ENCODE data around the gene SEMA4F. TPM values are rescaled to one million over a fixed set of nuclear protein-coding genes. Genes with fewer than 3 reads are reported as not detected.

The SEMA4F gene
- total RNA-seq, 1 experiment from 2014 or later: 6.6 TPM

- H3K14ac ChIP-seq (ENCODE audit: insufficient read depth, low read length): no peak overlapping the region
- H4K8ac ChIP-seq (replicated peaks; ENCODE audit: insufficient read length, low read depth, low read length): no peak overlapping the region
- no peaks in the 10 kb centered on the region for H3K79me2 ChIP-seq (ENCODE audit: insufficient read depth, low read length)
- H2BK15ac ChIP-seq (ENCODE audit: low read depth, low read length): no peak overlapping the region
- Mint-ChIP-seq H3K4me3 (no peak overlapping the region), H3K36me3 (ENCODE audit: insufficient read depth in 1 of 3, low read depth in 3 of 3) (no peaks in the 10 kb centered on the region), H3K27me3 (ENCODE audit: low read depth) (peaks cover 3% of the 10 kb centered on the region), H3K27ac (no peak overlapping the region), H3K4me1 (peaks cover 10% of the 10 kb centered on the region in 2 experiments), H3K9me3 (no peaks in the 10 kb centered on the region; a peak in 2 of 5 replicates)
- no peak overlapping the region for H3K4me2 ChIP-seq (ENCODE audit: insufficient read depth, insufficient read length, low read length)
- no peak overlapping the region for H2AFZ ChIP-seq (ENCODE audit: low read length)
- no peak overlapping the region for H2BK5ac ChIP-seq (ENCODE audit: insufficient read length, low read length)
- H2BK20ac ChIP-seq (ENCODE audit: low read depth, low read length, poor library complexity, severe bottlenecking): no peak overlapping the region
- no peaks in the 10 kb centered on the region for H3K27me3 ChIP-seq (ENCODE audit: insufficient read depth, low read length)
- H3K9me3 ChIP-seq (ENCODE audit: control insufficient read depth, low read depth, low read length): no peaks in the 10 kb centered on the region
- no peak overlapping the region for H2BK12ac ChIP-seq (ENCODE audit: insufficient read length, low read depth, low read length)
- H3K23ac ChIP-seq (ENCODE audit: insufficient read length, low read depth, low read length): no peak overlapping the region
- H3K23me2 ChIP-seq (ENCODE audit: insufficient read length, low read depth, low read length, poor library complexity, severe bottlenecking): no peaks in the 10 kb centered on the region
- no peak overlapping the region for H2BK120ac ChIP-seq (ENCODE audit: low read depth, low read length, poor library complexity, severe bottlenecking)
- no peak overlapping the region for H3K18ac ChIP-seq (ENCODE audit: insufficient read length, low read depth, low read length)
- H4K91ac ChIP-seq (ENCODE audit: insufficient read length, low read depth, low read length): no peak overlapping the region
- no peak overlapping the region for H3K4ac ChIP-seq (ENCODE audit: low read depth, low read length)
- no peak for TF ChIP-seq CTCF (conservative IDR thresholded peaks at IDR 0.05)
- no peak for DNase-seq
- H4K20me1 ChIP-seq (ENCODE audit: control insufficient read depth, insufficient read depth, insufficient read length): no peaks in the 10 kb centered on the region
- H3K56ac ChIP-seq (ENCODE audit: insufficient read length, low read depth, low read length): no peak overlapping the region
- no peaks in the 10 kb centered on the region for H3K79me1 ChIP-seq (ENCODE audit: insufficient read depth, low read depth, low read length, poor library complexity, severe bottlenecking)
- H4K5ac ChIP-seq (ENCODE audit: insufficient read length, low read depth, low read length): no peak overlapping the region
- H3K27ac ChIP-seq (ENCODE audit: insufficient read length, low read depth, low read length): no peak overlapping the region
- H2AK5ac ChIP-seq (ENCODE audit: insufficient read length, low read length): no peak overlapping the region
- H3K4me1 ChIP-seq (ENCODE audit: insufficient read depth, low read length): no peaks in the 10 kb centered on the region; the same call in 1 of the 2 replicates
- no peak overlapping the region for H3T11ph ChIP-seq (ENCODE audit: low read length)
- H3K9ac ChIP-seq (ENCODE audit: extremely low read depth, insufficient read length, low read length): no peak overlapping the region
- no CpG with 5 or more reads among the region's 6 CpGs for WGBS (ENCODE audit: extremely low coverage, insufficient read length, low lambda C conversion rate)
Measured at GRCh38 chr2:74703373-74703772, 49.3 kb downstream of the SEMA4F start.

Data from H9 (cell line).